DND-41 (cell line): ENCODE data around the gene HIPK4.

ENCODE experiments used
- CTCF ChIP-seq: IDR thresholded peaks from 2 replicates; pipeline ENCODE4 v1.5.1; 2012; ENCODE audit warnings: borderline replicate concordance, low read length, moderate library complexity, mild to moderate bottlenecking; ENCODE audit not compliant: poor library complexity, severe bottlenecking; ENCODE audit errors: extremely low read depth
- EZH2 ChIP-seq: IDR thresholded peaks from 3 replicates; pipeline ENCODE4 v1.6.1; 2012; ENCODE audit warnings: borderline replicate concordance, low read depth, mild to moderate bottlenecking, moderate library complexity, low read length, inconsistent platforms; ENCODE audit not compliant: severe bottlenecking

DNA sequence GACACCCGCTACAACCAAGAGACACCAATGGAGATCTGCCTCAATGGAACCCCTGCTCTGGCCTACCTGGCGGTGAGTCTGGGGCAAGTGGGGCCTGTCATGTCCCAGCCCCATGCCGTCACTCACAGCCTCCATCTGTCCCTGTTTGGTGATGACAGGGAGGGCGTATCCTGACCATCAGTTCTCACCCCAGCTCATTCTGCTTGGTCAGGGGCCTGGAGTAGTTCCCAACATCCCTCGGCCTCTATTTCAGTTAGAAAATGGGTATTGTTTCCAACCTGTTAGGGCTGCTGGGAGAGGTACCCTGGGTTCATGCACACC is 18.2 kb downstream of the HIPK4 start:
- TF ChIP-seq CTCF (no peak), EZH2 (no peak)
